Adipocyte (in vitro differentiated cells): ENCODE data around the gene CLASP1.

Experiments used
- DNase-seq: peaks from one replicate; pipeline ENCODE4 v3.0.0-alpha.2; 2015; ENCODE audit warnings: low read depth
- H3K27me3 ChIP-seq: replicated peaks from 2 replicates; pipeline ENCODE4 v1.7.0; 2013; ENCODE audit warnings: mild to moderate bottlenecking, low read length, moderate library complexity; ENCODE audit not compliant: control insufficient read depth, insufficient read depth
- H3K36me3 ChIP-seq: 2 replicates; pipeline ENCODE4 v1.7.0; 2013; ENCODE audit warnings: low read length, mild to moderate bottlenecking, moderate library complexity; ENCODE audit not compliant: control insufficient read depth, insufficient read depth, severe bottlenecking
- H3K4me1 ChIP-seq: 2 replicates; pipeline ENCODE4 v1.7.0; 2013; ENCODE audit warnings: mild to moderate bottlenecking, low read length, moderate library complexity; ENCODE audit not compliant: control insufficient read depth, insufficient read depth
- H3K4me3 ChIP-seq: 2 replicates; pipeline ENCODE4 v1.7.0; 2013; ENCODE audit warnings: mild to moderate bottlenecking, low read length, moderate library complexity
- H3K9ac ChIP-seq: 2 replicates; pipeline ENCODE4 v1.7.0; 2013; ENCODE audit warnings: mild to moderate bottlenecking, low read length, moderate library complexity
- H3K9me3 ChIP-seq: 2 replicates; pipeline ENCODE4 v1.7.0; 2013; ENCODE audit warnings: mild to moderate bottlenecking, low read length, moderate library complexity; ENCODE audit not compliant: control insufficient read depth

Gene CLASP1

DNA sequence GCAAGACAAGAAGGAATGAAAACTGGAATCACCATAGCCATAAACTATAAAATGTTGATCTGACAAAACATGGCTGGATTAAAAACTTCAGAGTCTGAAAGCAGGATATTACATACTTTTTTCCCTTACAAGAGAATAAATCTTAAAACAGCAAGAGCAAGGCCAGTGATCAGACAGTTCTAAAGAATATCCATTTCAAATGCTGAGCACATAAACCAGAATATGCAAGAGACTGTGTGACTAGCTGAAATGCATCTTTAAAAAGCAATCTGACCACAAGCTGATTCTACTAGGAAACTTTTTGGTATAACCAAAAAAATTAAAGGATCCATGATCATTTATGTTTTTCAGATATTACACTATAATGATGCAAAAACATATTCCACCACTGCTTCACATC is 239.3 kb downstream of the CLASP1 start:
- H3K27me3 ChIP-seq: no peaks in the 10 kb centered on the region
- DNase-seq: no peak
- H3K9ac ChIP-seq: no peak overlapping the region
- peaks cover 71% of the 10 kb centered on the region for H3K36me3 ChIP-seq
- no peaks in the 10 kb centered on the region for H3K9me3 ChIP-seq
- H3K4me3 ChIP-seq: no peak overlapping the region
- peaks cover 6% of the 10 kb centered on the region for H3K4me1 ChIP-seq

DNA sequence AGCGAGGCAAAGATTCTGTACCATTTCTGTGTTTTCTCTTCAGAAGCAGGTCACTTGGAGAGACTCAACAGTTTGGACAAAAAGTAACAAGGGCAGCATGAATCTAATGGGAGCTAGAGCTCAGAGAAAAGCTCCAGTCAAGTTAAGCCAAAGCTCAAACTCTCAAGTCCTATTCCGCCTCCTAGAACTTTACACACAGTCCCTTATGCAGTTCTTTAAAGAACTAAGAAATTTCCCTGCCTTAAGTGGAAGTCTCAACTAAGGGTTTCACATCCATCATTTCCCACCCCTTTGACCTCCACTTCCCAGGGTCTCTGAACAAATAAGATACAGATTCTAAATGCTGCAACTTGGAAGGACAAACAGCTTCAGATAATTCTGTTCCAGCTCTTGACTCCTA is 239.9 kb downstream of the CLASP1 start:
- peaks cover 66% of the 10 kb centered on the region for H3K36me3 ChIP-seq
- no peak overlapping the region for H3K4me3 ChIP-seq
- no peaks in the 10 kb centered on the region for H3K27me3 ChIP-seq
- peaks cover 6% of the 10 kb centered on the region for H3K4me1 ChIP-seq
- H3K9me3 ChIP-seq: no peaks in the 10 kb centered on the region
- no peak for DNase-seq
- no peak overlapping the region for H3K9ac ChIP-seq

DNA sequence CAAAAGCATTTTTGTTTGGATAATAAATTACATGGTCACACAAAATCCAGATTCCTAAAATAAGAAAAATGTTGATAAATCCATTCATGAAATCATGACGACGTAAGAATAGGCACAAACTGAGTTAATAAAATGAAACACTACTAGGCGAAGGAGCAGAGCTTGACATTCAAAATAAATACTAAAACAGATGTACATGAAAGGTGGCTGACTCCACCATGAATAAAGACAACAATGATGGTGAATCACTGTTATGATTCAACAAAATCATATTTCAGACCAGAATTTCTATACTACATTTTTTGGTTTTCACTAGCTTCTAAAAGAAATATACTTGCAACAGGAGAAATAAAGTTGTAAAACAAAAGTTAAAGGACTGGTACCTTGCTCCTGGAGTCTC is 240.6 kb downstream of the CLASP1 start:
- H3K36me3 ChIP-seq: peaks cover 66% of the 10 kb centered on the region
- H3K9me3 ChIP-seq: no peaks in the 10 kb centered on the region
- DNase-seq: peak; percentile 42
- H3K4me3 ChIP-seq: no peak overlapping the region
- H3K9ac ChIP-seq: no peak overlapping the region
- H3K4me1 ChIP-seq: peaks cover 6% of the 10 kb centered on the region
- no peaks in the 10 kb centered on the region for H3K27me3 ChIP-seq

DNA sequence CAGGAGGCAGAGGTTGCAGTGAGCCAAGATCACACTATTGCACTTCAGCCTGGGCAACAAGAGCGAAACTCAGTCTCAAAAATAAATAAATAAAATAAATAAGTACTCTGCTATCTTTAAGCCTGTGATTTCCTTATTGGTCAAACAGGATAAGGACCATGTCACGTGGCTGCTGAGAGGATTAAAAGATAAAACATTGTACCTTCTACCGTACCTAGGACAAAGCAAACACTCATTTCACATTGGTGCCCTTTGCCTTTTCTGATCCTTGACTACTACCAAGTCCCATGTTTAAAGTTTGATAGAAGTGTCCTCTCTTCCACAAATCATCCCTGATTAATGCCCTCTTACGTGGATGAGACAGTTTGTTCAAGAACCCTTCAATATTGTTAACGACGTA is 244.0 kb downstream of the CLASP1 start:
- Histone ChIP-seq H3K9me3 (no peaks in the 10 kb centered on the region), H3K4me3 (no peak overlapping the region), H3K9ac (no peak overlapping the region), H3K27me3 (no peaks in the 10 kb centered on the region), H3K4me1 (peaks cover 6% of the 10 kb centered on the region), H3K36me3 (peaks cover 84% of the 10 kb centered on the region)
- no peak for DNase-seq

DNA sequence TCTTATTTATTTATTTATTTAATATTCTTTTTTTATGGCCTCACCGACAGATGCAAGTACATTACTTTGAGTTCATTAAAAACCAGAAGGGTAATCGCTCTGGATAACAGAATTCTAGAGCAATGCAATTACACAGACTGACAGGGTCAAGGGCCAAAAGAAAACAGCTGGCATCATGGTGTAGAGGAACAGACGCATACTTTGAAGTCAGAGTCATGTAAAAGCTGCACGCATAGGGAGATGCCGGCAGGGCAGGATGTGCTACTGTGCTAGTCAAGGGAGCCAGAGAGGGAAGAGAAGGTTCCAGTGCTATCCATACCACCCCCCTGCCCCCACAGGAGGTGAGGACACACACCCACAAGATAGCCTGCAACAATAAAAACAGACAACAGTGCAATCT is 249.1 kb downstream of the CLASP1 start:
- H3K9ac ChIP-seq: no peak overlapping the region
- H3K4me3 ChIP-seq: no peak overlapping the region
- no peaks in the 10 kb centered on the region for H3K27me3 ChIP-seq
- H3K9me3 ChIP-seq: no peaks in the 10 kb centered on the region
- peaks cover 4% of the 10 kb centered on the region for H3K4me1 ChIP-seq
- peak; percentile 93 for DNase-seq
- H3K36me3 ChIP-seq: peaks cover 71% of the 10 kb centered on the region

DNA sequence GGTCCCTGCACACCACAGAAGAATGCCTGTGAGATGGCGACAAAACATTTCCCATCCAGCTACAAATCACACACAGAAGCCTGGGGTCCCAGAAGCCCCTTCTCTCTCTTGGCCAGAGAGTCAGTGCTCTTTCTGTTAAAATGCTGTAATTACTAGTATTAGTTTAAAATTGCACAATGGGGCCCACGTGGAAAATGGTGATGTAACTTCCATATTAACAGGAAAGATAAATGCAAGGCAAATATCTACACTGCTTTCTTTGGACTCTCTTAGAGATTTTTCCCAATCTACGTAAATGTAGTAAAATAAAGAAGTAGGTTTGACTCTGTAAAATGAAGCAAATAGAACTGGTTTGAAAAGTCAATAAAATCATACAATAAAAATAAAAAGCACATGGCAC is 250.4 kb downstream of the CLASP1 start:
- peak; percentile 37 for DNase-seq
- Histone ChIP-seq H3K4me3 (no peak overlapping the region), H3K9ac (no peak overlapping the region), H3K4me1 (peaks cover 4% of the 10 kb centered on the region), H3K36me3 (peaks cover 73% of the 10 kb centered on the region), H3K27me3 (no peaks in the 10 kb centered on the region), H3K9me3 (no peaks in the 10 kb centered on the region)

DNA sequence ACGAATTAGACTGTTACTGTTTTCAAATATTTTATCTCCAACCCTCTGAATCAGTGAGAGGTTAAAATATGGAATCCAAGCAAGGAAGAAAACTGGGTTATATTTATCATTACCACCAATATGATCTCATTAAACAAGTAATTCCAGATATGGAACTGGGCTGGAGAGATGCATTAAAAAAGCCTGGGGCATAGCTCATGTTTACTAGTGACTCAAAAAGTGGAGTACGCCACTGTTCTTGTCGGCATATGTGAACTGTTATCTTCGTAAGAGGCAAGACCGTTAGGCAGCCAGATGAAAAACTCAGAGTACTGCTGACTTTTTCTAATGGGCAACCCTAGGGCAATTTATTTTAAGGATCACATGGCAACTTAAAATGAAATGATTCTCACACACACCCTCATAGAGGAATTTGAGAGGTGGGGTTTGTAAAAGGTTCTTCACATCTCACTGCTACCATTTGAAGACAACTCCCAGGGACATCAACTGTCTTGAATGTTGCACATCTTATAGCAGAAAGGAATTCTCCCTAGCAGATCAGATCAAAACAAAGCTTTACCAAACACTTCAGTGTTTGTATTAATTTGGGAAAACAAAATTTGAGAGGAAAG is 259.1 kb downstream of the CLASP1 start:
- peaks cover 54% of the 10 kb centered on the region for H3K36me3 ChIP-seq
- DNase-seq: no peak

DNA sequence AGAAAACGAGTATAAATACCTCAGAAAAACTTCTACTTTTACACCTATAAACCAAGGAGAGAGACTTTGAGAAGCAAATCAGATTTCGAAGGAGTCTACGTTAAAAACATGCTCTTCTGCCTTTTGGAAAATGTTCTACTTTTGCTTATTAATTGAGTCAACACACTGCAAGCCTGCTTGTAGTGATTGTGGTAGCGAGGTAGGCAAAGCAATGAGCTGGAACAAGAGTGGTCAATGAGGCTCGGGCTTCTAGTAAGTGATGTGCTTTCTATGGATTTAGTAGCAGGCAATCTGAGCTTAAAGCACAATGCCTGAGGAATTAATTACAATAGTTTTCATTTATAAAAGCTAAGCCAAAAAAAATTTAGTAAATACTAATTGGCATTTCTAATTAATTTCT is 260.9 kb downstream of the CLASP1 start:
- no peaks in the 10 kb centered on the region for H3K9me3 ChIP-seq
- DNase-seq: no peak
- H3K36me3 ChIP-seq: peaks cover 55% of the 10 kb centered on the region
- H3K4me1 ChIP-seq: peaks cover 19% of the 10 kb centered on the region
- no peak overlapping the region for H3K9ac ChIP-seq
- H3K4me3 ChIP-seq: no peak overlapping the region
- H3K27me3 ChIP-seq: no peaks in the 10 kb centered on the region

More for the DNA sequence above, 259.1 kb downstream of the CLASP1 start:
- Histone ChIP-seq H3K9me3 (no peaks in the 10 kb centered on the region), H3K27me3 (no peaks in the 10 kb centered on the region), H3K4me1 (peaks cover 19% of the 10 kb centered on the region), H3K9ac (no peak overlapping the region), H3K4me3 (no peak overlapping the region)

DNA sequence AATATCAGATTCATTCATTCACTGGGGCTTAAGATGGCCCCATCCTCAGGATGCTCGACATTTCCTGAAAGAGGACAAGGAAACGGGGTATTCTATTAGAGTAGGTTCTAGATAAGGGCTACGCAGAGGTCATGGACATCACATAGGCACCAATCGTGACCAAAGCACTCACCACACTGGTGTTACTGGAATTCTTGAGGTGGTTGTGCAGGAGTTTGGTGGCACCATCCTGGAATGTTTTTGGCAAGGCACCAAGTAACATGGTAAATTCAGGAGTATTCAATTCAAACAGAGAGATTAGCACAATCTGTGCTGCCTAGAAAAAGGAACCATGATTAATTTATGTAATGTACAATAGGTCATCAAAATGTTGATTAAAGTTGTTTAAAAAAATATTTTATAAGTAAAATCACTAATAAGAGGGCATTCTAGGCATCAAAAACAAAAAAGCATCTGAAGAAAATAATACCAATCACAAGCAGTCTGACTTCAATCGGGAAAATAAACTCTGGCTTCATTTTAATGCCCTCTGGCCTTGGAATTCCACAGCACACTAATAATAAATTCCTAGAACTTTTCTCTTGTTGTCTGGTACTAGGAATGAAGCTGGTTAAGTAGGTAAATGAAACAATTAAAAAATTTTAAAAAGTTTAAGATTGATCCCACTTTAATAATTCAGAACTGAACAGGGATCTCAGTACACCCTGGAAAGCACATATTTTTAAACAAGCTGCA is 261.5 kb downstream of the CLASP1 start:
- Histone ChIP-seq H3K9ac (no peak overlapping the region), H3K9me3 (no peaks in the 10 kb centered on the region), H3K4me3 (no peak overlapping the region), H3K36me3 (peaks cover 56% of the 10 kb centered on the region), H3K27me3 (no peaks in the 10 kb centered on the region), H3K4me1 (peaks cover 19% of the 10 kb centered on the region)
- DNase-seq: peak; percentile 33

DNA sequence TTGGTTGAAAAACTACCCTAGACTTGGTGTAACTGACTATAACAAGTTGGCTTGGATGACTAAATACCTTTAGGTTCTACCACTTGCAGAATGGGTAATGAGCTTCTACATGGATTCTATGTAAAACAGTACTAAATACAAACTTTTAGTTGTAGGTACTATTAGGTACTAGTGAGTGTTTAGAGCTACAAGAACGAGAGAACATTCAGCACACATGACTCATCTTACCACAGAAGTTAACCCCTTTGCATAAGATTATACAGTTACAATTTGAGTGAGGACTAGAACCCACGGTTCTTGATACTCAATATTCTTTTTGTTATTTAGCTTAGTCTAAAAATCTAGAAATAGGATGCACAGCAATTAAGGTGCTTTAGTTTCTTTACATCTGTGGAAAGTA is 262.6 kb downstream of the CLASP1 start:
- Histone ChIP-seq H3K9me3 (no peaks in the 10 kb centered on the region), H3K27me3 (no peaks in the 10 kb centered on the region), H3K9ac (no peak overlapping the region), H3K36me3 (peaks cover 67% of the 10 kb centered on the region), H3K4me3 (peak overlapping the region; percentile 2), H3K4me1 (peaks cover 19% of the 10 kb centered on the region)
- peak; percentile 35 for DNase-seq

DNA sequence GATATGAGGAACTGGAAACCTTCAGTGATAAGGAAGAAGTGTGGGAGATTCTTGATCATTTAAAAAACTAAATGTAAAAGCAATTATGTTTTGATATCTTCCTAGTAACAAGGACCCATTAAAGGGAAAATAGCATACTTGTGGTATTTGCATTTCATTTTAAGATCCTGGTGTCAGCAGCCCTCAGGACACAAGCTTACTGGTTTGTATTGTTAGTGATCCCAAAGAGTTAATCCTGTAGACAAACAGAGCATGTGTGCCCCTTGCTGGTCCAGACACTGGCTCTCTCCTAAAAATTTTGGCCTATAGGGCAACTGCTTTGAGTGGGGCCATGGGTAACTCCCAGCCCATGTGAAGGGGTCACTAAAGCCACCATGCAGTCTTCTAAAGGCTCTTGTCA is 263.2 kb downstream of the CLASP1 start:
- DNase-seq: no peak
- H3K9ac ChIP-seq: no peak overlapping the region
- H3K36me3 ChIP-seq: peaks cover 70% of the 10 kb centered on the region
- no peaks in the 10 kb centered on the region for H3K9me3 ChIP-seq
- peaks cover 19% of the 10 kb centered on the region for H3K4me1 ChIP-seq
- H3K27me3 ChIP-seq: no peaks in the 10 kb centered on the region
- H3K4me3 ChIP-seq: peak overlapping the region; percentile 2
